Mucosa of rectum (tissue), 2 donors: Measurements from ENCODE around the gene LRP5.

Experiments used
- H3K27ac ChIP-seq, 2 donors: one replicate each; pipeline ENCODE4 v1.7.0; 2013; ENCODE audit warnings: inconsistent platforms in 2 of 2, low read depth in 2 of 2, low read length in 2 of 2
- H3K27me3 ChIP-seq, 2 donors: one replicate each; pipeline ENCODE4 v1.7.0; 2013; ENCODE audit warnings: low read length in 2 of 2; ENCODE audit not compliant: control insufficient read depth in 2 of 2, insufficient read depth in 2 of 2
- H3K36me3 ChIP-seq, 2 donors: one replicate each; pipeline ENCODE4 v1.7.0; 2013; ENCODE audit warnings: low read length in 2 of 2; ENCODE audit not compliant: control insufficient read depth in 2 of 2, insufficient read depth in 2 of 2
- H3K4me1 ChIP-seq, 2 donors: one replicate each; pipeline ENCODE4 v1.7.0; 2013; ENCODE audit warnings: low read length in 2 of 2, mild to moderate bottlenecking in 1 of 2; ENCODE audit not compliant: control insufficient read depth in 2 of 2, insufficient read depth in 2 of 2
- H3K4me3 ChIP-seq, 2 donors: one replicate each; pipeline ENCODE4 v1.7.0; 2013; ENCODE audit warnings: low read length in 2 of 2
- H3K9ac ChIP-seq, 2 donors: one replicate each; pipeline ENCODE4 v1.7.0; 2013; ENCODE audit warnings: low read length in 2 of 2, low read depth in 1 of 2, mild to moderate bottlenecking in 1 of 2
- H3K9me3 ChIP-seq, 2 donors: one replicate each; pipeline ENCODE4 v1.7.0; 2013; ENCODE audit warnings: low read length in 2 of 2; ENCODE audit not compliant: control insufficient read depth in 2 of 2
- donor health status: healthy.
- donor health status: Normal muscosa, but diverticular disease.

LRP5 gene

GRCh38 chr11:68353669-68354068 is 41.3 kb downstream of the LRP5 start:
- Histone ChIP-seq H3K36me3 (peaks cover 13 to 15% of the 10 kb centered on the region in 2 donors), H3K4me3 (no peak overlapping the region), H3K27me3 (no peaks in the 10 kb centered on the region), H3K4me1 (peaks cover 8 to 17% of the 10 kb centered on the region in 2 donors), H3K9ac (no peak overlapping the region), H3K27ac (peak overlapping the region; percentile 66 to 68), H3K9me3 (no peaks in the 10 kb centered on the region)

GRCh38 chr11:68354148-68354872 is 41.9 kb downstream of the LRP5 start:
- Histone ChIP-seq H3K27me3 (no peaks in the 10 kb centered on the region), H3K27ac (peak overlapping the region; percentile 68 to 78), H3K4me1 (peaks cover 8 to 17% of the 10 kb centered on the region in 2 donors), H3K36me3 (peaks cover 19 to 20% of the 10 kb centered on the region in 2 donors), H3K4me3 (no peak overlapping the region), H3K9me3 (no peaks in the 10 kb centered on the region), H3K9ac (no peak overlapping the region)

- peaks cover 8 to 17% of the 10 kb centered on the region in 2 donors for H3K4me1 ChIP-seq
- no peak overlapping the region for H3K9ac ChIP-seq
- no peaks in the 10 kb centered on the region for H3K9me3 ChIP-seq
- no peak overlapping the region for H3K27ac ChIP-seq
- H3K27me3 ChIP-seq = no peaks in the 10 kb centered on the region
- H3K36me3 ChIP-seq = peaks cover 17% of the 10 kb centered on the region in 2 donors
- H3K4me3 ChIP-seq = no peak overlapping the region
Observed at GRCh38 chr11:68355471-68355870, 43.1 kb downstream of the LRP5 start.

- Histone ChIP-seq H3K27me3 (no peaks in the 10 kb centered on the region), H3K4me1 (peaks cover 8 to 17% of the 10 kb centered on the region in 2 donors), H3K9ac (no peak overlapping the region), H3K4me3 (no peak overlapping the region), H3K36me3 (peaks cover 17 to 21% of the 10 kb centered on the region in 2 donors), H3K27ac (no peak overlapping the region), H3K9me3 (no peaks in the 10 kb centered on the region)
Observed at GRCh38 chr11:68357568-68357967, 45.2 kb downstream of the LRP5 start.

- H3K4me1 ChIP-seq = peaks cover 8 to 16% of the 10 kb centered on the region in 2 donors
- H3K27me3 ChIP-seq = no peaks in the 10 kb centered on the region
- peaks cover 17 to 21% of the 10 kb centered on the region in 2 donors for H3K36me3 ChIP-seq
- no peak overlapping the region for H3K4me3 ChIP-seq
- no peak overlapping the region for H3K27ac ChIP-seq
- no peaks in the 10 kb centered on the region for H3K9me3 ChIP-seq
- no peak overlapping the region for H3K9ac ChIP-seq
Observed at GRCh38 chr11:68358416-68358815, 46.0 kb downstream of the LRP5 start.

- no peak overlapping the region for H3K9ac ChIP-seq
- peaks cover 0 to 4% of the 10 kb centered on the region in 2 donors for H3K4me1 ChIP-seq
- no peaks in the 10 kb centered on the region for H3K9me3 ChIP-seq
- H3K36me3 ChIP-seq = peaks cover 25 to 34% of the 10 kb centered on the region in 2 donors
- H3K27ac ChIP-seq = no peak overlapping the region
- no peak overlapping the region for H3K4me3 ChIP-seq
- H3K27me3 ChIP-seq = no peaks in the 10 kb centered on the region
Observed at GRCh38 chr11:68361702-68362101, 49.3 kb downstream of the LRP5 start.

GRCh38 chr11:68362801-68363379 is 50.5 kb downstream of the LRP5 start:
- Histone ChIP-seq H3K27ac (no peak overlapping the region), H3K4me1 (peaks cover 0 to 4% of the 10 kb centered on the region in 2 donors), H3K4me3 (no peak overlapping the region), H3K36me3 (peaks cover 28 to 29% of the 10 kb centered on the region in 2 donors), H3K9ac (no peak overlapping the region), H3K9me3 (no peaks in the 10 kb centered on the region), H3K27me3 (no peaks in the 10 kb centered on the region)

GRCh38 chr11:68363776-68364175 is 51.4 kb downstream of the LRP5 start:
- Histone ChIP-seq H3K36me3 (peaks cover 23 to 32% of the 10 kb centered on the region in 2 donors), H3K9ac (no peak overlapping the region), H3K27ac (no peak overlapping the region), H3K27me3 (no peaks in the 10 kb centered on the region), H3K4me1 (peaks cover 0 to 4% of the 10 kb centered on the region in 2 donors), H3K4me3 (no peak overlapping the region), H3K9me3 (no peaks in the 10 kb centered on the region)

- Histone ChIP-seq H3K27me3 (no peaks in the 10 kb centered on the region), H3K36me3 (peaks cover 18 to 26% of the 10 kb centered on the region in 2 donors), H3K27ac (peak overlapping the region in 1 of 2 donors; percentile 15), H3K4me1 (peaks cover 0 to 4% of the 10 kb centered on the region in 2 donors), H3K9me3 (no peaks in the 10 kb centered on the region), H3K4me3 (no peak overlapping the region), H3K9ac (no peak overlapping the region)
Observed at GRCh38 chr11:68364581-68364980, 52.2 kb downstream of the LRP5 start.

- Histone ChIP-seq H3K27me3 (no peaks in the 10 kb centered on the region), H3K36me3 (peaks cover 18 to 26% of the 10 kb centered on the region in 2 donors)
Observed at GRCh38 chr11:68365943-68366435, 53.6 kb downstream of the LRP5 start.

More at GRCh38 chr11:68365943-68366435, 53.6 kb downstream of the LRP5 start:
- H3K27ac ChIP-seq = no peak overlapping the region
- H3K4me1 ChIP-seq = peaks cover 7 to 13% of the 10 kb centered on the region in 2 donors
- no peaks in the 10 kb centered on the region for H3K9me3 ChIP-seq
- H3K4me3 ChIP-seq = no peak overlapping the region
- H3K9ac ChIP-seq = no peak overlapping the region
